ENCODE results near the gene ZNRF3. TPM values are rescaled to one million over a fixed set of nuclear protein-coding genes. Genes with fewer than 3 reads are reported as not detected.

Gene ZNRF3
- total RNA-seq, 4 donors from 2014 or later: 6.1 to 23.2 (median 12.0) TPM

DNA sequence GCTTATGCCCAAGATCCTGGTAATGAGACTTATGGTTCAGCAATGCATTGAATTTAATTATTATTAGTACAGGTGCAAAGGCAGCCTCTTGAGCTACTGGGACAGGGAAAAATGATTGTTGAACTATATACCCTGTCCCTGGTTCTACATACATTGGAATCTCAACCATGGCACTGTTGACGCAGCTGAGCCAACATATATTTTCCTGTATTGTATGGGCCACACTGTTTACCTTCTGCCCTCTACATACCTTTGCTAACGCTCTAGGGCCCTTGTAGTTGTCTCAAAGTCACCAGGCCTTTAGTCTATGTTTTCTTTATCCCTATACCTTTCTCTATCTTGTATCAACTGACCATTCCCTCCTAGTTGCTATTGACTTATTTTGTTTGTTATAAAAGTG lies 212.1 kb downstream of the ZNRF3 start:
- TF ChIP-seq, protein P1, sequence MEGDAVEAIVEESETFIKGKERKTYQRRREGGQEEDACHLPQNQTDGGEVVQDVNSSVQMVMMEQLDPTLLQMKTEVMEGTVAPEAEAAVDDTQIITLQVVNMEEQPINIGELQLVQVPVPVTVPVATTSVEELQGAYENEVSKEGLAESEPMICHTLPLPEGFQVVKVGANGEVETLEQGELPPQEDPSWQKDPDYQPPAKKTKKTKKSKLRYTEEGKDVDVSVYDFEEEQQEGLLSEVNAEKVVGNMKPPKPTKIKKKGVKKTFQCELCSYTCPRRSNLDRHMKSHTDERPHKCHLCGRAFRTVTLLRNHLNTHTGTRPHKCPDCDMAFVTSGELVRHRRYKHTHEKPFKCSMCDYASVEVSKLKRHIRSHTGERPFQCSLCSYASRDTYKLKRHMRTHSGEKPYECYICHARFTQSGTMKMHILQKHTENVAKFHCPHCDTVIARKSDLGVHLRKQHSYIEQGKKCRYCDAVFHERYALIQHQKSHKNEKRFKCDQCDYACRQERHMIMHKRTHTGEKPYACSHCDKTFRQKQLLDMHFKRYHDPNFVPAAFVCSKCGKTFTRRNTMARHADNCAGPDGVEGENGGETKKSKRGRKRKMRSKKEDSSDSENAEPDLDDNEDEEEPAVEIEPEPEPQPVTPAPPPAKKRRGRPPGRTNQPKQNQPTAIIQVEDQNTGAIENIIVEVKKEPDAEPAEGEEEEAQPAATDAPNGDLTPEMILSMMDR (IDR thresholded peaks at IDR 0.05): no peak
- no peak for TF ChIP-seq POLR2A (IDR thresholded peaks at IDR 0.05)
- intact Hi-C loops (cut with DNase I; ENCODE audit: low total_unique reads): no loop called here
- no peak for DNase-seq

DNA sequence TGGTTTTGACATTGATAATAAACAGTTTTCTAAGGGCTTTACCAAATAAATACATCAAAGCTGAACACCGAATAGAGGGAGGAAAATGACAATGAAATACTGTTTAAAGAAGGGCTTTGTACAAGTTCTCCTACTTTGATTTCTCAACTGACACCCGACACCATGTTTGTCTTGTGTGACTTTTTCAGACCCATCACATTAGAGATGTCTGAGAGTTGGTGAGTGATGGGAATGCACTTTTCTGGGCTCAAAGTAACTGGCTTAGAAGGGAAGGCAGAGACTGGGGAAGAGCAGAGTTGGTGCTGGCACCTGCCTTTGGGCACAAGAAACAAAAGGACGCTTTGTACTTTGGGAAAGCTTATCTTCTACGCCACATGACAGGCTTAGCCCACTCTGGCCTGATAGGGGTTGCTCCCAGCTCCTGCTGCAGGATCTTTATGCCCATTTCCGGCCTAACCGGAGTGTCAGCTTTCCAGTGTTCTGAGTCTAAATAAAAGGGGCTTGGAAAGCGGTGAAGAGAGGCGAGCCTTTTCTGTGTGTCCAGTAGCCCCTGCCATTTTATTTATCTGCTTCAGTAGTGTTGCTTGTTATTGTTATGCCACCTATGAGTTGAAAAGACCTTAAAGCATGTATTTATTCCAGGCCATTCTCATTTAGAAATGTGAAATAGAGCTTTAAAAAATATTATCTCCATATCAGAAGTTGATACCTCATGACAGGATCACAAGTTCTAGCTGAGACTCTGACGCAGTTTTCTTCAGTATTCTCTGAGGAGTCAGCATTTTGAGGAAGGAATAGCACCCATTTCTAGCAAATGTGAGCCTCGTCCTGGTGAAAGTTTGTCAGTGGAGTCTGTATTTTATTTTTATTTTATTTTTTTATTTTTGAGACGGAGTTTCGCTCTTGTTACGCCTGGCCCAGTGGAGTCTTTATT lies 213.6 kb downstream of the ZNRF3 start:
- no peak overlapping the region for H3K4me3 ChIP-seq
- TF ChIP-seq, protein P1 (IDR thresholded peaks at IDR 0.05): no peak
- no peak for TF ChIP-seq POLR2A (IDR thresholded peaks at IDR 0.05)
- intact Hi-C loops (cut with DNase I; ENCODE audit: low total_unique reads): no loop called here
- no peaks in the 10 kb centered on the region for H3K36me3 ChIP-seq
- H3K4me1 ChIP-seq: no peaks in the 10 kb centered on the region
- H3K27me3 ChIP-seq: no peaks in the 10 kb centered on the region
- H3K27ac ChIP-seq: no peak overlapping the region
- DNase-seq: no peak
- no peaks in the 10 kb centered on the region for H3K9me3 ChIP-seq

More for the DNA sequence above, 212.1 kb downstream of the ZNRF3 start:
- H3K4me1 ChIP-seq: no peaks in the 10 kb centered on the region
- no peak overlapping the region for H3K27ac ChIP-seq
- no peaks in the 10 kb centered on the region for H3K27me3 ChIP-seq
- H3K36me3 ChIP-seq: no peaks in the 10 kb centered on the region
- H3K4me3 ChIP-seq: no peak overlapping the region
- H3K9me3 ChIP-seq: no peaks in the 10 kb centered on the region

DNA sequence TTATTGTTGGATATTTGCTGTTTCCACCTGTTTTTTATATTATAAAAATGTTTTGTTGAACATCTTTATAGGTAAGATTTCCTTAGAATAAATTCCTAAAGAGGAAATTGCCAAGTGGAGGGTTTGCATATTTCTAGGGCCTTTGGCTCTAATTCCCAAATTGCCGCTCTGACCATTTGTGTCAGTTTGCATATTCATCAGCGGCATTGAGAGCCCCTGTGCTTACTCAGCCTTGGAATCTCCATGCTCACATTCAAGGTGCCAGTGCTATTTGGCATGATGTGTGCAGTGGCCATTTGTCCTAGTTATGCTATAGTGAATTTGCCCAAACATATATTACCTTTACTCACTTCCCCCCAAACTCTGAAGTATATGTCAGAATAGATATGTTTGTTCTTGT lies 214.9 kb downstream of the ZNRF3 start:
- Histone ChIP-seq H3K27me3 (no peaks in the 10 kb centered on the region), H3K36me3 (no peaks in the 10 kb centered on the region), H3K4me3 (no peak overlapping the region), H3K9me3 (no peaks in the 10 kb centered on the region), H3K27ac (no peak overlapping the region), H3K4me1 (no peaks in the 10 kb centered on the region)
- intact Hi-C loops (cut with DNase I; ENCODE audit: low total_unique reads): no loop called here
- no peak for TF ChIP-seq POLR2A (IDR thresholded peaks at IDR 0.05)
- TF ChIP-seq, protein P1 (IDR thresholded peaks at IDR 0.05): no peak
- DNase-seq: no peak

DNA sequence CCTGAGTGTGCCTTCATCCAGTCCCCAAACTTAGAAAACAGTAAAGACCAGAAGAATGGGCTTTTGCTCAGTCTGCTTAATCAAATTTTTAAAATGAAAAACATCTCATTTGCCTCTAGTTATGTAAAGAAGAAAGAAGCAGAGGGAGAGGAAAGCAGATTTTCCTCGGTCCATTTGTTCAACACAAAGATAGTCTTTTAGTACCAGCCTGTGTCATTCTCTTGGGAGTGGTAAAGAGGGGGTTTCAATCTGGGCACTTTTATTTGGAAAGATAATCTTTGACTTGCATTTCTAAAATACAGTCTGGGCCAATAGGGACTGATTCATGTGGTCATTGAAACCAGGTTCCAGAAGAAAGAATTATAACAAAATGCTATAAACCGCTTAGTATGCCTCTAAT lies 218.9 kb downstream of the ZNRF3 start:
- Histone ChIP-seq H3K4me3 (no peak overlapping the region), H3K27ac (no peak overlapping the region), H3K36me3 (no peaks in the 10 kb centered on the region), H3K9me3 (no peaks in the 10 kb centered on the region), H3K4me1 (no peaks in the 10 kb centered on the region), H3K27me3 (no peaks in the 10 kb centered on the region)
- intact Hi-C loops (cut with DNase I; ENCODE audit: low total_unique reads): no loop called here
- no peak for DNase-seq
- no peak for TF ChIP-seq POLR2A (IDR thresholded peaks at IDR 0.05)
- TF ChIP-seq, protein P1 (IDR thresholded peaks at IDR 0.05): no peak

DNA sequence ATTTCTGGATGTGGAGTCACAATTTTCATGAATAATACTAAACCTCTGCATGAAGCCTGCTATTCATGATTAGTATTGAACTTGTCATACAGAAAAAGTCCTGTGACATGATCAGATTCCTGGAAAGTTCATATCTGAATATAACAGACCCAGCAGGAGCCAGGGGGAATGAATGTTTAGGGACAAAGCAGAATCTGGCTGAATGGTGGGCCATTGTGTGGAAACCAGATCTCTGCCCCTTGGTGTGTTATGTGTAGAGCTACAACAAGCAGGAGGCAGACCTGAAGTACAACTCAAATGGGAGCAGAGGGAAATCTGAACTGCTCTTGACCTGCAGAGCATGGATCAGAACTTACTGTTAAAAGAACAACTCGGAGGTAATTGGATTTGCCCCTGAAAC lies 219.7 kb downstream of the ZNRF3 start:
- DNase-seq: no peak
- Histone ChIP-seq H3K9me3 (no peaks in the 10 kb centered on the region), H3K27me3 (no peaks in the 10 kb centered on the region), H3K4me3 (no peak overlapping the region), H3K4me1 (no peaks in the 10 kb centered on the region), H3K36me3 (no peaks in the 10 kb centered on the region), H3K27ac (no peak overlapping the region)
- intact Hi-C loops (cut with DNase I; ENCODE audit: low total_unique reads): no loop called here
- TF ChIP-seq, protein P1 (IDR thresholded peaks at IDR 0.05): no peak
- TF ChIP-seq POLR2A (IDR thresholded peaks at IDR 0.05): no peak

Data from uterus (tissue), 4 donors.